Ammon's horn (tissue), 1 donor: ENCODE measurements around the gene BAIAP2.

Experiments used
- DNase-seq: peaks from one replicate; pipeline ENCODE4 v3.0.0-alpha.2; 2016; ENCODE audit warnings: low spot score

The BAIAP2 gene

DNA sequence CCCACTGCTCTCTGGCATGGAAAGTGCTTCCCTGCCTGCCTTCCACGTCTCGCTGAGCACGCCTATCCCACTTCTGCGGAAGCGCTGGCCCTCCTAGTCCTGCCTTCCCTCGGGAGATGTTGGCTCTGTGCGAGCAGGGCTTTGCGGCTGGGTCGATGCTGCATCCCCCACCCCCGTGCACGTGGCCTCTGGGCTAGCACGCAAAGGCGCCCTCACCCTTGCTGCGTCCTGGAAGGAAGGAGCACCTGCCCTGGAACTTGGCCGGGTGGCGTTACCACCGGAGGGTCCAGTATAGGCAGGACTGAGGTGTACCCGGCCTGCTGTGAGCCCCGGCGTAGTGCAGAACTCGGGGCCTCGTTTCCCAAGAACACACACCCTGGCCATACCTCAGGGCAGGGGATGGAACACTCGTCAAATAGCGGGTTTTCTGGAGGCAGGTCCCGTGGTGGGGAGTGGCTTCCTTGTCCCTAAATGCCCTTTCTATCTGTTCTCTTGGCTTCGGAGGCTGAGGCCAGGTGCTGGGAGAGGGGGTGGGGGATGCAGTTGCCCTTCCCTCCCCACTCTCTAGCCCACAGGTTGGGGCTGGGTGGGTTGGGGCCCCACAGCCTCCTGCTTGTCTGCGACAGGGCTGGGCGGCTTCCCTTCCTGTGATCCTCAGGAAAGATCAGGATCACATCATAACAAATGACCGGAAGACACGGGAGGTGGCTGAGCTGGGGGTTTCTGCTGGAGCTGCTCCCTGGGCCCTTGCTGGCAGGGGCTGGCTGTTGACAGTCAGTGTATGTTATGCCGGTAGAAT lies 17.4 kb downstream of the BAIAP2 start:
- no peak for DNase-seq

DNA sequence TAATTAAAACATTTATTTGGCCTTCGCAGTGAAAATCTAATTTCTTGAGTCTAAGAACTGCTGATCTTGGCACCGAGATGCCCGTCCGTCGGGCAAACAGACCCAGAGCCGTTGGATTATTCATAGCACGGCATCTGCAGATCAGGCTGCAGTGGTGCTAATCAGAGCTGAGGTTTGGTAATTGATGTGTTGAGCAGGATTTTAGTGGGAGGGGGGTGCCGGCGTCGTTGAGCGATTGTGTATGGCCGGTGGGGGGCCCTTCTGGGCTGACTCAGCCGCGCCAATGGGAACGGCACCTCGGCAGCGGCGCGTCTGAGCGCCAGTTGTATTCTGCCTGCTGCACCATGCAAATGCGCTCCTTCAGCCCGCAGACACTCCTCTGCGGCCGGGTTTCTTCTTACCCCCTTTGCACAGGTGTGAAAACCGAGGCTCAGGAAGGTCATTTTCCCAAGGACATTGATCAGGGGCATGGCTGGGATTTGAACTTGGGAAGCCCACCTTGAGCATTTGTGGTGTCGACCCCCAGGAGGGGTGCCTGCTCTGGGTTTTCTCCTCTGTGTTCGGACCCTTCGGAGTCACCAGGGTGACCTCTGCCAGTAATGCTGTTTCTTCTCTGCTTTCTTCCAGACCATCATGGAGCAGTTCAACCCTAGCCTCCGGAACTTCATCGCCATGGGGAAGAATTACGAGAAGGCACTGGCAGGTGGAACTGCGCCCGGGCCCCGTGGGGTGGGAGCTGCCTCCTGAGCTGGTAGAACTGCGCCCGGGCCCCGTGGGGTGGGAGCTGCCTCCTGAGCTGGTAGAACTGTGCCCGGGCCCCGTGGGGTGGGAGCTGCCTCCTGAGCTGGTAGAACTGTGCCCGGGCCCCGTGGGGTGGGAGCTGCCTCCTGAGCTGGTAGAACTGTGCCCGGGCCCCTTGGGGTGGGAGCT lies 18.4 kb downstream of the BAIAP2 start:
- DNase-seq = peak; percentile 56

DNA sequence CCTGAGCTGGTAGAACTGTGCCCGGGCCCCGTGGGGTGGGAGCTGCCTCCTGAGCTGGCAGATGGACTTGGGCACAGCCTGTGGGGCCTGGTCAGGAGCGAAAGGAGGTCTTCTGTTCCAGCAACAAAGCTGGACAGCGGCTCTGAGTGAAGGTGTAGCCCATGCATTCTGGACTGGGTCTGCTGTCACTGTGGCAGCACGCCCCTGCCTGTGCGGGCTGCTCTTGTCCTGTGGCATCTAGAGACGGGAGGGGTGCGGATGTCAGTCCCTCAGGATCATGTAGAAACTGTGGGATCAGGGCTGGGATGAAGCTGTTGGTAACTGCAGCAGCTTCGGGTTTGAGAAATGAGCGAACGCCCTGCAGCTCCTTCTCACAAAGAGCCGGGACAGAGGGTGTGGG lies 19.4 kb downstream of the BAIAP2 start:
- DNase-seq = no peak

- DNase-seq = no peak
These were observed 20.0 kb downstream of the BAIAP2 start for GRCh38 chr17:81054881-81055370.

- no peak for DNase-seq
These were observed 21.4 kb downstream of the BAIAP2 start for GRCh38 chr17:81056312-81056711.

DNA sequence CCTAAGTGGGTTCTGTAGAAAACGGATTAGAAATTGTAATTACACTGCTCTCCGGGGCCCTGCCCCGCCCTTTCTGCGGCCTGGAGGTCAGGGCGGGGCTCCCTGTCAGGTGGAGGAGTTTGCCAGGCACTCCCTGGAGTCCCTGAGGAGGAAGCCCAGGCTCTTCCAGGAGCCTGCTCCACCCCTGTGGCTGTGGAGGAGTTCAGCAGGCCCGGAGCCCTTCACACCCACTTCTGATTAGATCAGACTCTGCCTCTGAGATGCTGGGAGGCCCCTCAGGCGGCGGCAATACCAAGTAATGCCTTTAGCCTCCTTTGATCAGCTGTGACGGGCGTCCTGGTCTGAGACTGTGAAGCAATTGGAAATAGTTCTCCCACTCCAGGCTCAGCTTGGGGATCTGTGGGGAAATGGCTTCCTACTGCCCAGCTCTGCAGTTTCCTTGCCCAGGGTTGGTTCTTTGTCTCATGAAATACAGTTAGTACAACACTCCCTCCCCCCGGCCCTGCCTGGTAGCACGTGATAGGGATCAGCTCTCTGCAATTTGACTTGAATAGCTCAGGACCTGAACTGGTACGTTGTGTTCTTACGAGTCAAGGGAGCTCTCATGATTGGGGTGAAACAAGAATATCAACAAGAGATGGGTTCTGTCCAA lies 22.3 kb downstream of the BAIAP2 start:
- DNase-seq = peak; percentile 70

DNA sequence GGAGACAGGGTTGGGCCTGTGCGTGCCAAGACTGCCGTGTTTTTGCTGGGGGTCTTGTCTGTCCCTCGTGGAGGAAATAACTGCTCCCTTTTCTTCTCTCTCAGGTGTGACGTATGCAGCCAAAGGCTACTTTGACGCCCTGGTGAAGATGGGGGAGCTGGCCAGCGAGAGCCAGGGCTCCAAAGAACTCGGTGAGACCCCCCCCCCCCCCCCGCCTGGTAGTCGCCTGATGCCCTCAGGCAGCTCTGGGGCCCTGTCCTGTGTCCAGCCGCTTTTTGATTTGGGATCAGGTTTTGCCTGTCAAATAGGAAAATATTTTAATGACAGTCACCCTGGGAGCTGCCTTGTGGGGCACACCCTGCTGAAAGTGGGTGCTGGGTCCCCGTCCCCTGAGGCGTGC lies 22.8 kb downstream of the BAIAP2 start:
- DNase-seq = no peak

DNA sequence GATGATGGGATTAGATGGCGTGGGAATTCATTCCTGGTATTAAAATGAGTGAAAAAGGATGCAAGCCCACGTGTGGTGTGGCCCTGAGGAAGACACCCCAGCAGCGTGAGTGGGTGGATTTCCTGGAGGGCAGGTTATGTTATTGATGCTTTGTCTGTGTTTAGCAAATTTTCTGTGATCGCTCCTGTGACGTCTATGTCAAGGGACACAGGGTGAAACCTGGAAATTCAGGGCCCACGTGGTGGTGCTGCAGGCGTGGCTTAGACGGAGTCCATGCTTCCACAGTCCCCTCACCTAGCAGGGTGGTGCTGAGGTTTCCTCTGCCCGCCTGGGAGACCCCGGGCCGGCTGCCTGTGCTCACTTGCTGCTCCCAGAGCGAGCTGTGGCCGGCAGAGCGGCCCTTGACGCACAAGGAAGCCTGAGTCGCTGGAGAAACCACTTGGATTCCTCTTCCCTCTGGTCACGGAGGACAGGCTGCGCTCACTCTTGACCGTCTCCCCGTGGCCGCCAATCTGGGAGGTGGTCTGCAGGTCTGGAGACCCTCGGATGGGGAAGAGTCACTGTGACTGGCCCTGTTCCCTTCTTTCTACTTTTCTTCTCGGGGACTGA lies 23.4 kb downstream of the BAIAP2 start:
- no peak for DNase-seq

- DNase-seq = no peak
These were observed 24.1 kb downstream of the BAIAP2 start for GRCh38 chr17:81059026-81059425.

- DNase-seq = no peak
These were observed 25.5 kb downstream of the BAIAP2 start for GRCh38 chr17:81060416-81060815.

DNA sequence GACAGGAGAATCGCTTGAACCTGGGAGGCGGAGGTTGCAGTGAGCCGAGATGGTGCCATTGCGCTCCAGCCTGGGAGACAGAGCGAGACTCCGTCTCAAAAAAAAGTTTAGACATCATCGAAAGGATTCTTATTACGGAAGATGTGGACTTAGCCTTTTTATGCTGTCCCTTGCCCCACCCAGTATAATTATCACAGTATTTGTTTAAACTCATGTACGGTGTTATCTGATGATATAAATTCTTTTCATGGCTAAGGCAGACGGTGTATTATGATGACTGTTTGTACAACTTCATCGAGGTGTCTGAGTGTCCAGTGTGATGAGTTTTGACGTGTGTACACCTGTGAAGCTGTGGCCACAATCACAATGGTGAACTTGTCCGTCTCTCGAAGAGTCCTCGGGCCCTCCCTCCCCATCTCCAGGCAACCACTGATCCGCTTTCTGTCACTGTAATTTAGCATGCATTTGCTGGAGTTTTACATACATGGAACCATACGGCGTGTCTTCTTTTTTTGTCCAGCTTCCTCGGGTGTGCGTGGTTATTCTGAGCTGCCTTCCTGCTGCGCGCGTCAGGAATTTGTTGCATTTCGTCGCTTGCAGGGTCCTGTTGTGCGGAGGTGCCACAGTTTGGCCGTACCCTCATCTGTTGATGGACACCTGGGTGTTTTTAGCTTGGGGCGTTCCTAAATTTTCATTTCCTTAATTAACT lies 26.2 kb downstream of the BAIAP2 start:
- DNase-seq = no peak

DNA sequence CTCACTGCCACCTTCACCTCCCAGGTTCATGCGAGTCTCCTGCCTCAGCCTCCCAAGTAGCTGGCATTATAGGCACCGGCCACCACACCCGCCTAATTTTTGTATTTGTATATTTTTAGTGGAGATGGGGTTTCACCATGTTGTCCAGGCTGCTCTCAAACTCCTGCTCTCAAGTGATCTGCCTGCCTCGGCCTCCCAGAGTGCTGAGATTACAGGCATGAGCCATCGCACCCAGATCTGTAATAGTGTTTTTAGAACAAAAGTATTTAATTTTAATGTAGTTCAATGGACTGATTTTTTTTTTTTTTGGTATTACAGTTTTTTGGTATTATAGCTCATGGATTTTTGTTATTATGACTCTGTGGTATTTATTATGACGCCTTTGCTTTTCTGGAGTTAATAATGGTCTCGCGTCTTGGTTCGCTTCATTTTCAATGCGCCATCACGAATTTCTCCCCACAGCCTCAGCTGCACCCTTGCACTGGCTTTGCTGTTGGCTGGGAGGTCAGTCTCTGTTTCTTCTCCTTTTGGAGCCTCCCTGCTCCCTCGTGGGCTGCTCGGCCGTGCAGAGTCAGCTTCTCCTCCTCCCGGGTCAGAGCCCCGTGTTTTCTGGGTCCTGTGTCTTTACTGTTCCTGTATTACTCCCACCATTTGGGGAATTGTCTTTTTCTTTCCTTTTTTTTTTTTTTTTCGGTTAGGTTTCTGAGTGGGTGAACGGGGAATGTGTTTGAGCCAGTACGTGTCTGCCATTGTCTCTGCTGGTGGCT lies 27.2 kb downstream of the BAIAP2 start:
- DNase-seq = no peak

GRCh38 chr17:81063106-81064093 lies 28.4 kb downstream of the BAIAP2 start:
- DNase-seq = no peak

DNA sequence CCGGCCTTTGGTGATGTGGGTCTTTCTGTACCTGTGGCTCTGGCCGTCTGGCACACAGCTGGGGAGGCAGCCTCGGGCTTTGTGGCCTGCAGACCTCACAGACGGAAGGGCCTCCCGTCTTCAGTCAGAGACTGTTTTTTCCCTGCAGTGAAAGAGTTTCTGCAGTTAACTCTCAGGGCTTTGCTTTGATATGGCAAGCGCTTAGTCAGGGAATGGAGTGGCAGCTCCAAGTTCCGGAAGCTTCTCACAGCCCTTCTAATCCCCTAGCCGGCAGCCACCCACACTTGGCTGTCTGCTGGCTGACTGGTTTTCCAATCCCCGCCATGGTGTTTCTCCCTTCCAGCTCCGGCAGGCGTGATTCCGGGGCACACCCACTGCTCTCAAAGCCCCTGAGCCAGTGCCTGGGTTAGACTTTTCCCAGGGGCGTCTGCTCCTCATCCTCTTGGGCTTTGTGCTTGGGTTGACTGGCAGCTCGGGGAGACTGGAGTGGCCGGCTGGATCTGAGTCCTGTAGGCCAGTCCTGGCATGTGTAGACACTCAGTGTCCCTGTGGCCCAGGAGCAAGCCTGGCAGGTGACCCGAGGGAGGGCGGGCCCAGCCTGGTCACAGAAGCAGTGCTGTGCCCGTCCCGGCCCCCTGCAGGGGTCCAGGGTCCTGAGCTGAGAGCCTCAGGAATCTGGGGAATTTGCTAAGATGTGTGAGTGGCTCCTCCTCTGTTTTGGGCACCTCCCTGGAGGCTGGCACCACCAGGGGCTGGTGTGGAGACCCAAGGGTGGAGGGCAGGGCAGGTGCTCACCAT lies 29.9 kb downstream of the BAIAP2 start:
- peak; percentile 65 for DNase-seq

GRCh38 chr17:81065500-81065899 lies 30.5 kb downstream of the BAIAP2 start:
- DNase-seq = no peak

DNA sequence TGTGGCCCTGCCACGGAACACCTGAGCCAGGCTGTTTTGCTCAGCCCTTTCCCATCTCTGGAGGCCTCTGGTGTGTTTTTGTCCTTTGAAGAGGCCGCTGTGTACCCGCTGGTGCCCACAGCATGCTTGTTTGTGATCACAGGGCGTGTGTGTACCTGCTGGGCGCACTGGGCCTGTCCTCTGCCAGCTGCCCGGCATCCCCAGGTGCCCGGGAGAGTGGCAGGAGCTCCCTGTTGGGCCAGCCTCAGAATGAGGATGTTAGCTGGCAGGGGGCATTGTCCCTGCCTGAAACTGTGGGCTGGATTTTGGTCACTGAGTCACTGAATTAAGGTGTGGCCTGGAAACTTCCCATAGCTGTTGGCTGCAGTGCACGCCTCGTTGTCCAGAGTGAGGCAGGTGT lies 31.1 kb downstream of the BAIAP2 start:
- DNase-seq = no peak

DNA sequence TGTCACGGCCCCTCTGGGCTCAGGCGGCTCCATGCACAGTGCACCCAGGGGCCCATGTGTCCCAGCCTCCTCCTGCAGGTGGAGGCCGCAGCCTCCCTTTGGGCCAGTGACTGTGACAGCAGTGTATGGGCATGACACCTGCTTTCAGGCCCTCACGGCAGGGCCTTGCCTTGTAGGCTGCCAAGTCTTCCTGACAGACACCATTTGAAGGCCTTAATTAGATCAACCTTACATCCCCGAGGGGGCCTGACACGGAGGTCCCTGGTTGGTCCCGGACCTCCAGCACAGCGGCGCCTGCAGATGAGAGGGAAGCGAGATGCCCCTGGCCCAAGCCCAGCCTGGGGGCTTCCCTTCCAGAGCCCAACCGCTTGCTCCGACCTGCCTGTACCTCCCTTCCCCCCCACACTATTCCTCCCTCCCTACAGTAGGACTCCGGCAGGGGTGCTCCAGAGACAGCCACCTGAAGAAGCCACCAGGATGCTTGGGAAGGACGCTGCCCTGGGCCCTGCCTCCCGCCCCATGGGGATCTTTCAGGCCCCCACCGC lies 31.9 kb downstream of the BAIAP2 start:
- DNase-seq = no peak

DNA sequence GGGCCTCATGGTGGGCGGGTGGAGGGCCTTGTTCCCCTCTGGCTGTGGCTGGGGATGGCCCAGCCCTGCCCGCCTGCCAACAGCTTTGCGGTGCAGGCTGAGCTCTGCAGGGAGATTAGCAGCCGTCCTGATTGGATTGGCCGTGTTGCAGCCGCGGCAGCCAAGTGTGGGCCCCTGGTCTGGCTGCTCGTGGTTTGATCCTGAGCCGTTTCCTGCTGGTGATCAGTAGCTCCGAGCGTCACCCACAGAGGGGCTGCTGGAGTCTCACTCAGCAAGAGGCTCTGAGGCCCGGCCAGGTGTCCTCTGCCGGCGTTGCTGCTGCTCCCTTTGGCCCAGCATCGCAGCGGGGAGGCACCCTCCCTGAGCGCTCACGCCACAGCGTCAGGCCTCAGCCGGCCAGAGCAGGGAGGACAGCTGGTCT lies 32.5 kb downstream of the BAIAP2 start:
- DNase-seq = no peak
